C4-2B (cell line): ENCODE results near the gene ADIPOR2.
A peak's percentile ranks its signal among the peaks of the same experiment; 100 is the strongest.
"Not testable (repeated sequence)": the region's sequence is repeated elsewhere in the genome, so short reads cannot be mapped to it uniquely, and the experiment has no call there.

ENCODE experiments used
- H3K27ac ChIP-seq: fragments of 450-650 bp; 2 replicates; pipeline ENCODE4 v1.5.1; 2017
- ZFX ChIP-seq: fragments of 450-650 bp; IDR thresholded peaks from 2 replicates; pipeline ENCODE4 v1.6.1; 2017
- TF ChIP-seq, protein P1 (sequence below): fragments of 450-650 bp; conservative IDR thresholded peaks from 2 replicates; pipeline ENCODE4 v1.5.1; 2017; ENCODE audit warnings: mild to moderate bottlenecking

Gene ADIPOR2

DNA sequence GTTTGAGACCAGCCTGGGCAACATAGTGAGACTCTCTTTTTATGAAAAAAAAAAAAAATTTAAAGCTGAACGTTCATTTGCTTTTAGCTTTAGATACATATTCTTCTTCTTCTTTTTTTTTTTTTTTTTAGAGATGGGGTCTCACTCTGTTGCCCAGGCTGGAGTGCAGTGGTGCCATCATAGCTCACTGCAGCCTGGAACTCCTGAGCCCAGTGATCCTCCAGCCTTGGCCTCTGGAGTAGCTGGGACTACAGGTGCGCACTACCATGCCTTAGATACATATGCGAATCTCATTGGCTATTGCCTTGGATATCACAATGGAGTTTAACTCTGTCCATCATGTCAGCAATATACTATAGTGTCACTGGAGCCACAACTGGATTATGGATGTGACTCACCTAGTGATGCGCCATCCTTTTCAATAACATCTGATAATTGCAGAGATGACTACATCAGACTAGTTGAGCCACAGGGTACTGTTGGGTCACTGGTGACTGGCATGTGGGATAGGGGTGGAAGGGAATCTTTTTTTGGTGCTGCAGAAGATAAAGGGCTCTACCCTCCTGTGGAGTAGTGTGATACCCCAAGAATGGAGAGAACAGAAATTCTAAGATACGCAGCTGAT is 2.7 kb upstream of the ADIPOR2 start:
- TF ChIP-seq, protein P1, sequence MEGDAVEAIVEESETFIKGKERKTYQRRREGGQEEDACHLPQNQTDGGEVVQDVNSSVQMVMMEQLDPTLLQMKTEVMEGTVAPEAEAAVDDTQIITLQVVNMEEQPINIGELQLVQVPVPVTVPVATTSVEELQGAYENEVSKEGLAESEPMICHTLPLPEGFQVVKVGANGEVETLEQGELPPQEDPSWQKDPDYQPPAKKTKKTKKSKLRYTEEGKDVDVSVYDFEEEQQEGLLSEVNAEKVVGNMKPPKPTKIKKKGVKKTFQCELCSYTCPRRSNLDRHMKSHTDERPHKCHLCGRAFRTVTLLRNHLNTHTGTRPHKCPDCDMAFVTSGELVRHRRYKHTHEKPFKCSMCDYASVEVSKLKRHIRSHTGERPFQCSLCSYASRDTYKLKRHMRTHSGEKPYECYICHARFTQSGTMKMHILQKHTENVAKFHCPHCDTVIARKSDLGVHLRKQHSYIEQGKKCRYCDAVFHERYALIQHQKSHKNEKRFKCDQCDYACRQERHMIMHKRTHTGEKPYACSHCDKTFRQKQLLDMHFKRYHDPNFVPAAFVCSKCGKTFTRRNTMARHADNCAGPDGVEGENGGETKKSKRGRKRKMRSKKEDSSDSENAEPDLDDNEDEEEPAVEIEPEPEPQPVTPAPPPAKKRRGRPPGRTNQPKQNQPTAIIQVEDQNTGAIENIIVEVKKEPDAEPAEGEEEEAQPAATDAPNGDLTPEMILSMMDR = no peak
- no peak for TF ChIP-seq ZFX

DNA sequence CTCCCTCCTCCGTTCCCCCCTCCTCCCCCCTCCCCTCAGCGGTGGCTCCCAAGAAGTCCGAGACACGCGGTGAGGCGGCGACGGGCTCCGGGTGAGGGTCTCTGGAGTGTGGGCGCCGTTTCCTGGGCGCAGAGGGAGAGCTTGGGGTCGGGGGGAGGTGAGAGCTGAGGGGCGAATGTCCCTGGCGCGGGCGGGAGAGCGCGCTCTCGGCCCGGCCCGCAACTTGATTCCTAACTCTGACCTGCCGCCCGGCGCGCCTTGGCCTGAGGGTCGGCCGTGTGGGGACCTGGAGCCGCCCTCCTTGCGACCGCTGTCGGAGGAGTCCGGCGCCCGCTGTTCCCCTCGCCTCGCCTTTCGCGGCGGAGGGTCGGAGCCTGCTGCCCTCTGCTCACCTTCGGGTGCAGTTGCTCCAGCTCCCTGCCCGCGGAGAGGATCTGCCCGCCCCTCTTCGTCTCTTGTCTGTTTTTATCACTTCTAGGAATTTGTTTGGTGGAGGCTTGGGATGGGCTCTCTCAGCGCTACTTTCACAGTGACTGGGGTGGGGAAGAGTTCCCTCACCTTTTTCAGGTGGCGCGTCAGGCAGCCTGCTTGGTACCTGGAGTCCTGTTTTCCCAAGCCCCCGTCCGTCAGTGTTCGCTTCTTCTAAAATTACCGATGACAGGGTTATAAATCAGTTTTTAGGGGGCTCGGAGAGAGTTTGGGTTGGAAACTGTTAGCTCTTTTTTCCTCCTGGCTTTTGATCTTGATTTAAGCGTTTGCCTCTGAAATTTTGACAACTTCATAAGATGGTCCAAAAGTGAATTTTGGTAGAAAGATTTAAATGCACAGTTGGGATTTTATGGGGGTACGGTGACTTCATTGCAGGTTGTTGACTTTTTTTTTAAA is 495 bp downstream of the ADIPOR2 start:
- H3K27ac ChIP-seq = peak overlapping the region; percentile 91
- no peak for TF ChIP-seq ZFX
- TF ChIP-seq, protein P1 = no peak

More for the DNA sequence above, 2.7 kb upstream of the ADIPOR2 start:
- H3K27ac ChIP-seq = no peak overlapping the region

GRCh38 chr12:1692226-1692625 is 1.4 kb downstream of the ADIPOR2 start:
- no peak overlapping the region for H3K27ac ChIP-seq
- TF ChIP-seq, protein P1 = no peak
- TF ChIP-seq ZFX = no peak

- H3K27ac ChIP-seq = no peak overlapping the region
- TF ChIP-seq ZFX = no peak
- TF ChIP-seq, protein P1 = no peak
These were observed 2.2 kb downstream of the ADIPOR2 start for GRCh38 chr12:1692895-1693610.

GRCh38 chr12:1695097-1695496 is 4.2 kb downstream of the ADIPOR2 start:
- H3K27ac ChIP-seq = not testable (repeated sequence)

GRCh38 chr12:1695886-1696670 is 5.2 kb downstream of the ADIPOR2 start:
- TF ChIP-seq ZFX = no peak
- TF ChIP-seq, protein P1 = no peak
- no peak overlapping the region for H3K27ac ChIP-seq

- no peak for TF ChIP-seq ZFX
- TF ChIP-seq, protein P1 = no peak
- H3K27ac ChIP-seq = no peak overlapping the region
These were observed 5.9 kb downstream of the ADIPOR2 start for GRCh38 chr12:1696800-1697199.
